BJ (cell line): ENCODE results near the gene FAU. TPM values are rescaled to one million over a fixed set of nuclear protein-coding genes. Genes with fewer than 3 reads are reported as not detected.

Source experiments
- CTCF ChIA-PET: fragments of 350-600 bp; formaldehyde crosslinking; extraction: SDS; loops from one replicate; lab custom pipeline; 2021; ENCODE audit warnings: antibody characterized with exemption, inconsistent platforms; lab: Yijun Ruan, JAX
- POLR2A ChIA-PET: fragments of 300-600 bp; sonication (Branson Sonifier 250); formaldehyde crosslinking; extraction: SDS; loops from one replicate; lab custom pipeline; 2021; ENCODE audit warnings: antibody characterized with exemption; lab: Charles Lee
- DNase-seq: peaks from one replicate; pipeline ENCODE4 v3.0.0-alpha.2; 2011; ENCODE audit warnings: low read depth
- H3K27me3 ChIP-seq: 2 replicates; pipeline ENCODE4 v1.6.0; 2011; ENCODE audit warnings: low read length; ENCODE audit not compliant: control insufficient read depth, insufficient read depth
- H3K36me3 ChIP-seq: 2 replicates; pipeline ENCODE4 v1.5.1; 2011; ENCODE audit warnings: low read length; ENCODE audit not compliant: control insufficient read depth, insufficient read depth
- H3K4me3 ChIP-seq: 2 replicates; pipeline ENCODE4 v1.5.1; 2011; ENCODE audit warnings: low read depth, mild to moderate bottlenecking, control low read depth, low read length
- CTCF ChIP-seq: IDR thresholded peaks from 2 replicates; pipeline ENCODE4 v1.5.1; 2011; ENCODE audit warnings: low read depth, mild to moderate bottlenecking, control low read depth, inconsistent platforms, low read length, moderate library complexity; ENCODE audit not compliant: insufficient read depth
- polyA plus RNA-seq: library from polyadenylated mRNA; depleted of rRNA; stranded (reverse); fragments of >200 nt; gene quantifications from 2 replicates; pipeline ENCODE4 v1.2.3, GENCODE V29; 2011

The FAU gene
- polyA plus RNA-seq, 1 experiment, result 474 TPM

GRCh38 chr11:65100674-65101350, 21.1 kb downstream of the FAU start:
- no peak overlapping the region for H3K4me3 ChIP-seq
- ChIA-PET POLR2A (interaction anchor here (0.6 kb wide), 1 partner anchor 15 kb away, joined by 5 read pairs; no protein-coding TSS in a partner anchor), CTCF (interaction anchor here (1.0 to 11.9 kb wide), 4 partner anchors 10 to 17 kb away, joined by 3 to 152 read pairs (median 16); partner anchors contain the start of genes TM7SF2 and ZNHIT2)
- 0 out of 2 replicates have a peak, but pooled peaks have one; percentile 8 for TF ChIP-seq CTCF
- H3K36me3 ChIP-seq, result no peaks in the 10 kb centered on the region; the same call in none of the 2 replicates
- H3K27me3 ChIP-seq, result no peaks in the 10 kb centered on the region
- no peak for DNase-seq

GRCh38 chr11:65096926-65097325, 25.0 kb downstream of the FAU start:
- Histone ChIP-seq H3K36me3 (no peaks in the 10 kb centered on the region; the same call in none of the 2 replicates), H3K27me3 (no peaks in the 10 kb centered on the region), H3K4me3 (peak overlapping the region; percentile 63)
- ChIA-PET CTCF (interaction anchor here (0.5 to 11.9 kb wide), 3 partner anchors 14 to 106 kb away, joined by 3 to 152 read pairs (median 3); partner anchors contain the start of gene TM7SF2), POLR2A (no interaction called here)
- DNase-seq, result no peak
- TF ChIP-seq CTCF, result no peak

- TF ChIP-seq CTCF, result no peak
These were observed 25.7 kb downstream of the FAU start, which contains the start of gene VPS51 for GRCh38 chr11:65095974-65096806. Gene VPS51 (plus strand): TSS chr11:65096214. CDS start chr11:65096251, 37 bp downstream.

GRCh38 chr11:65095427-65095826, 26.5 kb downstream of the FAU start:
- no peaks in the 10 kb centered on the region; the same call in none of the 2 replicates for H3K36me3 ChIP-seq
- ChIA-PET CTCF (interaction anchor here (11.9 kb wide), 1 partner anchor 15 kb away, joined by 152 read pairs; the partner anchor contains the start of gene TM7SF2), POLR2A (no interaction called here)
- no peak for DNase-seq
- H3K4me3 ChIP-seq, result peak overlapping the region; percentile 63
- H3K27me3 ChIP-seq, result no peaks in the 10 kb centered on the region
- no peak for TF ChIP-seq CTCF

More at GRCh38 chr11:65095974-65096806, 25.7 kb downstream of the FAU start, which contains the start of gene VPS51:
- H3K27me3 ChIP-seq, result no peaks in the 10 kb centered on the region
- DNase-seq, result no peak
- ChIA-PET CTCF (interaction anchor here (11.9 kb wide), 1 partner anchor 14 kb away, joined by 152 read pairs; the partner anchor contains the start of gene TM7SF2), POLR2A (no interaction called here)
- peak within 1 kb of the TSS; percentile 63 for H3K4me3 ChIP-seq
- no peaks in the 10 kb centered on the region; the same call in none of the 2 replicates for H3K36me3 ChIP-seq

- CTCF ChIA-PET, result interaction anchor here (0.8 to 11.9 kb wide), 2 partner anchors 20 to 76 kb away, joined by 4 to 152 read pairs; partner anchors contain the start of gene TM7SF2
- POLR2A ChIA-PET, result no interaction called here
- no peak for DNase-seq
- H3K4me3 ChIP-seq, result no peak overlapping the region
- H3K36me3 ChIP-seq, result peaks cover 31% of the 10 kb centered on the region
- H3K27me3 ChIP-seq, result no peaks in the 10 kb centered on the region
- no peak for TF ChIP-seq CTCF
These were observed 31.3 kb downstream of the FAU start for GRCh38 chr11:65090628-65091027.
